Vagina (tissue), 2 donors: ENCODE results near the gene SLC24A1.

Source experiments
- CTCF ChIP-seq, 3 experiments: fragments of 450-650 bp in 2 of 3; fragments of 200-600 bp in 1 of 3; sonication (generic) in 1 of 3; IDR thresholded peaks; one replicate each; pipeline ENCODE4 v1.5.1; 2017 to 2019; ENCODE audit warnings: antibody characterized with exemption in 3 of 3, mild to moderate bottlenecking in 2 of 3, moderate library complexity in 2 of 3
- POLR2A ChIP-seq, 2 donors: fragments of 450-650 bp; IDR thresholded peaks; one replicate each; pipeline ENCODE4 v1.6.1; 2017; ENCODE audit warnings: antibody characterized with exemption in 2 of 2, mild to moderate bottlenecking in 2 of 2, moderate library complexity in 2 of 2
- POLR2AphosphoS5 ChIP-seq, 2 donors: sonication (generic); formaldehyde crosslinking; IDR thresholded peaks; one replicate each; pipeline ENCODE4 v1.9.0; 2017; ENCODE audit warnings: antibody characterized with exemption in 2 of 2, mild to moderate bottlenecking in 2 of 2, low read depth in 1 of 2; ENCODE audit not compliant: insufficient read depth in 1 of 2

GRCh38 chr15:65612616-65612946 is 9.2 kb upstream of the SLC24A1 start:
- no peak for TF ChIP-seq POLR2AphosphoS5 (IDR thresholded peaks at IDR 0.05; ENCODE audit: insufficient read depth in 1 of 2, low read depth in 1 of 2)
- TF ChIP-seq CTCF (IDR thresholded peaks at IDR 0.05): no peak
- TF ChIP-seq POLR2A (IDR thresholded peaks at IDR 0.05): no peak
